Measurements from ENCODE around the gene CBY1.

- TF ChIP-seq CTCF (IDR thresholded peaks at IDR 0.05) (no peak), EP300 (IDR thresholded peaks at IDR 0.05) (no peak), POLR2A (IDR thresholded peaks at IDR 0.05) (no peak), POLR2AphosphoS5 (IDR thresholded peaks at IDR 0.05) (no peak)
Observed at GRCh38 chr22:38638216-38638615, 18.2 kb upstream of the CBY1 start.
